ENCODE results near the gene HLA-DMB. TPM values are rescaled to one million over a fixed set of nuclear protein-coding genes. Genes with fewer than 3 reads are reported as not detected.
"Not testable (repeated sequence)": the region's sequence is repeated elsewhere in the genome, so short reads cannot be mapped to it uniquely, and the experiment has no call there.

Gene HLA-DMB
- total RNA-seq, 2 donors from 2014 or later: 6.7 to 28.8 TPM

DNA sequence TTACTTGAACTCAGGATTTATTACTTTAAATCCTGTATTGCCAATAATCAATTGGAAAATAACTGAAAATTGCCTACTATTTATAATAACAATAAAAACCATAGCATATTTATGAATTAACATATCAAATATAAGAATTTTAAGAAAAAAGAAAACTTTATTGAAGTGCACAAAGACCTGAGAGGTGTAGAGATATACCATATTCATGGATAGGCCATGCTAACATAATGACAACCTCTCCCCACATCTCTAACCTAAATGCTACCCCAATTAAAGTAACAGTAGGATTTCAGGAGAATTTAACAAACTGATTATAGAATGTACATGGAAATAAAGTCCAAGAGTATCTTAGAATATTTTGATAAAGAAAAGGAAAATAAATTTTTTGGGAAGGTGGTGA is 5.1 kb upstream of the HLA-DMB start:
- Histone ChIP-seq H3K9me3 (no peaks in the 10 kb centered on the region), H3K27ac (peak overlapping the region; percentile 48), H3K4me3 (no peak overlapping the region), H3K4me1 (peaks cover 3% of the 10 kb centered on the region), H3K36me3 (no peaks in the 10 kb centered on the region), H3K9ac (ENCODE audit: low read depth in 2 of 2, low read length in 2 of 2) (no peak overlapping the region), H3K27me3 (no peaks in the 10 kb centered on the region)
- intact Hi-C loops (cut with DNase I): loop anchor here (5.0 kb wide), 1 partner anchor 59 kb away; no protein-coding TSS in a partner anchor
- DNase-seq: no peak
- TF ChIP-seq, protein P1, sequence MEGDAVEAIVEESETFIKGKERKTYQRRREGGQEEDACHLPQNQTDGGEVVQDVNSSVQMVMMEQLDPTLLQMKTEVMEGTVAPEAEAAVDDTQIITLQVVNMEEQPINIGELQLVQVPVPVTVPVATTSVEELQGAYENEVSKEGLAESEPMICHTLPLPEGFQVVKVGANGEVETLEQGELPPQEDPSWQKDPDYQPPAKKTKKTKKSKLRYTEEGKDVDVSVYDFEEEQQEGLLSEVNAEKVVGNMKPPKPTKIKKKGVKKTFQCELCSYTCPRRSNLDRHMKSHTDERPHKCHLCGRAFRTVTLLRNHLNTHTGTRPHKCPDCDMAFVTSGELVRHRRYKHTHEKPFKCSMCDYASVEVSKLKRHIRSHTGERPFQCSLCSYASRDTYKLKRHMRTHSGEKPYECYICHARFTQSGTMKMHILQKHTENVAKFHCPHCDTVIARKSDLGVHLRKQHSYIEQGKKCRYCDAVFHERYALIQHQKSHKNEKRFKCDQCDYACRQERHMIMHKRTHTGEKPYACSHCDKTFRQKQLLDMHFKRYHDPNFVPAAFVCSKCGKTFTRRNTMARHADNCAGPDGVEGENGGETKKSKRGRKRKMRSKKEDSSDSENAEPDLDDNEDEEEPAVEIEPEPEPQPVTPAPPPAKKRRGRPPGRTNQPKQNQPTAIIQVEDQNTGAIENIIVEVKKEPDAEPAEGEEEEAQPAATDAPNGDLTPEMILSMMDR (IDR thresholded peaks at IDR 0.05): no peak

DNA sequence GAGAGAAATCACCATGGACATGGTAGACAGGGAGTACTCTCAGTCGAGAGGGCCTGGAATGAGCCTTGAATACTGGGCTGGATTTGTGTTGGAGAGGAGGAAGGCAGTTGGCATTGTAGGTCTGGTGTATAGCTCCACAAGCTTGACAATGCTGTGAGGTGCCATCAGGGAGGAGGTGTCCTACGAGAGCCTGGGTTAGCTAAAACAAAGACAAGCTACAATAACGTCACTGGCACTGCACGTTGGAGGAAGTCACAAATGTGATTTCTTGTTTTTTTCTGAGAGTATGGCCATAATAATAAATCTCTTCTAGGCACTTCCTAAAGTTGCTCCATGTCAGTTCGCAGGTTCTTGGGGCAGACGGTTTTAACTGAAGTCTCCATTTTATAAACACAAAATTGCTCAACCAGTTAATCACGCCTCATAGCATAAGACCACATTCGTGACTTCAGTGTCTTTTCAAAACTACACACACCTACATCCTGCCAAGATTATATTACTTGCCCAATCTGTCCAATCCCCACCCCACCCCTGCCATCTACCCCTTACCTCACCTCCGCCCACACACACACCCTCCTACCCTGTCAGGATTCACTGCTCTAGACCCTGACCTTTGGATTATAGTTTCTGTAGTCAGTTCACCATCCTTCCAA is 4.4 kb upstream of the HLA-DMB start:
- intact Hi-C loops (cut with DNase I): loop anchor here (5.0 kb wide), 1 partner anchor 58 kb away; no protein-coding TSS in a partner anchor

DNA sequence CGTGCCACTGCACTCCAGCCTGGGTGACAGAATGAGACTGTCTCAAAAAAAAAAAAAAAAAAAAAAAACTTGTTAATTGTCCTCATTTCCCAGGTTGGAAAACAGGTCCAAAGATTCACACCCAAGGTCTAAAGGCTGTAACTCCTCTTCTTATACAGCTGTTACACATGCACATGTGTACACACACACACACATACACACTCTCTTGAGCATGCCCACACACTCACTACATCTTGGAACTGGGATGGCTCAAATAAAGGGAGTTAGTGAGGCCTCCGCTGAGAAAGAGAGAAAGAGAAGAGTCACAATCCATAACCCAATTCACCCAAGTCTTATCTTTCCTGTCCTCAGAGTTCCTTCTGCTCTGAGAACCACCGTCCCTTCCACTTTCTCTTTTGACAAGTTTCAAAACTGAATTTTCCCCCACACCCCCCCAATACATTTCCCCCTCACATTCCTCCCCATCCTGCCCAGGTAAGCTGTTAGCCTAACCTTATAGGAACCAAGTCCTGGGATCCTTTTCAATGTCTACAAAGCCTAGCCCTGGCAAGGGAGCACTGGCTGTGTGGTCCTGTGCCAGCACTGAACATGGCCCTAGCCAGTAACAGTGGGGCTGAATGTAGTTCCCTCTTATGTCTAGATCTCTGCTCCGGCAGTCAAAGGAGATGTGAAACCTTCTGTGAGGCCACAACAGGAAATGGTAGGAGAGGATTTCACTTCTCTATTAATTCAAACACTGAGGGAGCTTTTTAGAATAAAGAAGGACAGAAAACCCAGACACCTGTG is 3.2 kb upstream of the HLA-DMB start:
- Histone ChIP-seq H3K9ac (ENCODE audit: low read depth in 2 of 2, low read length in 2 of 2) (no peak overlapping the region), H3K36me3 (no peaks in the 10 kb centered on the region), H3K9me3 (no peaks in the 10 kb centered on the region), H3K27ac (peak overlapping the region; percentile 38), H3K27me3 (no peaks in the 10 kb centered on the region), H3K4me1 (peaks cover 3% of the 10 kb centered on the region), H3K4me3 (no peak overlapping the region)
- no peak for DNase-seq
- TF ChIP-seq, protein P1 (IDR thresholded peaks at IDR 0.05): no peak
- intact Hi-C loops (cut with DNase I): no loop called here

More for the DNA sequence above, 4.4 kb upstream of the HLA-DMB start:
- Histone ChIP-seq H3K27ac (peak overlapping the region; percentile 48), H3K4me1 (peaks cover 3% of the 10 kb centered on the region), H3K36me3 (no peaks in the 10 kb centered on the region), H3K4me3 (no peak overlapping the region), H3K27me3 (no peaks in the 10 kb centered on the region), H3K9ac (ENCODE audit: low read depth in 2 of 2, low read length in 2 of 2) (peak overlapping the region in 1 of 2 donors; percentile 21), H3K9me3 (no peaks in the 10 kb centered on the region)
- TF ChIP-seq, protein P1 (IDR thresholded peaks at IDR 0.05): no peak
- peak; percentile 83 for DNase-seq

DNA sequence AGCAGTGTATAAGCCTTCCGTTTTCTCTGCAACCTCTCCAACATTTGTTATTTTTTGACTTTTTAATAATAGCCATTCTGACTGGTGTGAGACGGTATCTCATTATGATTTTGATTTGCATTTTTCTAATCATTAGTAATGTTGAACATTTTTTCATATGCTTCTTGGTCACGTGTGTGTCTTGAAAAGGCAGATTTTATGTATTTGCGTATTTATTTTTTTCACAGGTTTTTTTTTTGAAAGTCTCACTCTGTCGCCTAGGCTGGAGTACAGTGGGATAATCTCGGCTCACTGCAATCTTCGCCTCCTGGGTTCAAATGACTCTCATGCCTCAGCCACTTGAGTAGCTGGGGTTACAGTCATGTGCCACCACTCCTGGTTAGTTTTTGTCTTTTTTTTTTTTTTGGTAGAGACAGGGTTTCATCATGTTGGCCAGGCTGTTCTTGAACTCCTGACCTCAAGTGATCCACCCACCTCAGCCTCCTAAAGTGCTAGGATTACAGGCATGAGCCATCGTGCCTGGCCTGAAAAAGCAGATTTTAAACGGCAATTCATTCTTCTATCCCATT is 1.8 kb upstream of the HLA-DMB start:
- H3K9me3 ChIP-seq; DNase-seq; H3K27ac ChIP-seq; H3K9ac ChIP-seq (ENCODE audit: low read depth in 2 of 2, low read length in 2 of 2); H3K4me3 ChIP-seq; H3K27me3 ChIP-seq; intact Hi-C loops (cut with DNase I); H3K4me1 ChIP-seq; H3K36me3 ChIP-seq: not testable (repeated sequence)

DNA sequence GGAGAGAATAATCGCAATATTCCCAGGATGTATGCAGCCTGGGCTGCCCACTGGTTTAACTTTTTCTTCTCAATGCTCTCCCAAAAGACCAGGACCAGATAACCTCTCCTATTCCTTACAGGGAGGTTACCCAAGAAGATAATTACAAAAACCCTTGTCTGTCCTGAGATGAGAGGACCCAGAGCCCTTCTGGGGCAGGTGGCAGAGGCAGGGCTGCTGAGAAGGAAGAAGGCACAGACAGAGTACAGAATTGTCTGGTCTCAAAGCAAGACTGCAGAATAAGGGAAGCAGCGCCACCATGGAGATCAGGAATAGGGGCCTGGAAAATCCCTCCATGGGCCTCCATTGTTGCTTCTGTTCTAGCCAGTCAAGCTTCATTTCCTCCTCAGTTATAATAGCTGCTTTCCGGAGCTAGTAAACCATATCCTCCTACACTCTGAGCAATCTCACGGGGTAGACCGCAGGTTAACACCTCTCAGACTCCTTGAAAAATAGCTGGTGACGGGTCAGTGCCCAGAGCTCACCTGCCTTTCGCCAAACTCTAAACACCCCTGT is 463 bp upstream of the HLA-DMB start:
- TF ChIP-seq, protein P1 (IDR thresholded peaks at IDR 0.05): no peak
- H3K27me3 ChIP-seq: no peaks in the 10 kb centered on the region
- intact Hi-C loops (cut with DNase I): no loop called here
- peaks cover 3% of the 10 kb centered on the region for H3K4me1 ChIP-seq
- H3K36me3 ChIP-seq: no peaks in the 10 kb centered on the region
- H3K9ac ChIP-seq (ENCODE audit: low read depth in 2 of 2, low read length in 2 of 2): peak overlapping the region in 1 of 2 donors; percentile 48
- peak overlapping the region; percentile 64 for H3K27ac ChIP-seq
- DNase-seq: no peak
- no peaks in the 10 kb centered on the region for H3K9me3 ChIP-seq
- H3K4me3 ChIP-seq: no peak overlapping the region

All from colonic mucosa (tissue), 4 donors.